ENCODE measurements around the gene DHRS2.
"Not testable (repeated sequence)": the region's sequence is repeated elsewhere in the genome, so short reads cannot be mapped to it uniquely, and the experiment has no call there.

DHRS2 gene

GRCh38 chr14:23636317-23637211 is at the start of gene DHRS2:
TSS of gene DHRS2 (plus strand) at chr14:23636364. CDS start at chr14:23638865, 2,501 bp downstream.
- no peak for DNase-seq (ENCODE audit: low spot score)

- DNase-seq (ENCODE audit: low spot score): peak; percentile 89
Observed at GRCh38 chr14:23588884-23589598, 47.1 kb upstream of the DHRS2 start.

GRCh38 chr14:23589606-23590005 is 46.6 kb upstream of the DHRS2 start:
- no peak for DNase-seq (ENCODE audit: low spot score)

GRCh38 chr14:23590198-23590597 is 46.0 kb upstream of the DHRS2 start:
- no peak for DNase-seq (ENCODE audit: low spot score)

GRCh38 chr14:23594191-23594590 is 42.0 kb upstream of the DHRS2 start:
- not testable (repeated sequence) for DNase-seq (ENCODE audit: low spot score)

GRCh38 chr14:23600322-23600707 is 35.8 kb upstream of the DHRS2 start:
- no peak for DNase-seq (ENCODE audit: low spot score)

GRCh38 chr14:23600806-23601205 is 35.4 kb upstream of the DHRS2 start:
- DNase-seq (ENCODE audit: low spot score): no peak

GRCh38 chr14:23601424-23601823 is 34.7 kb upstream of the DHRS2 start:
- DNase-seq (ENCODE audit: low spot score): no peak

GRCh38 chr14:23601845-23602180 is 34.4 kb upstream of the DHRS2 start:
- DNase-seq (ENCODE audit: low spot score): no peak

GRCh38 chr14:23602181-23603095 is 33.7 kb upstream of the DHRS2 start:
- DNase-seq (ENCODE audit: low spot score): no peak

- no peak for DNase-seq (ENCODE audit: low spot score)
Observed at GRCh38 chr14:23603103-23603502, 33.1 kb upstream of the DHRS2 start.

- no peak for DNase-seq (ENCODE audit: low spot score)
Observed at GRCh38 chr14:23604148-23604547, 32.0 kb upstream of the DHRS2 start.

GRCh38 chr14:23604675-23605170 is 31.4 kb upstream of the DHRS2 start:
- no peak for DNase-seq (ENCODE audit: low spot score)

- DNase-seq (ENCODE audit: low spot score): no peak
Observed at GRCh38 chr14:23605931-23606585, 30.1 kb upstream of the DHRS2 start.

- no peak for DNase-seq (ENCODE audit: low spot score)
Observed at GRCh38 chr14:23608454-23608853, 27.7 kb upstream of the DHRS2 start.

GRCh38 chr14:23609001-23609400 is 27.2 kb upstream of the DHRS2 start:
- DNase-seq (ENCODE audit: low spot score): no peak

- not testable (repeated sequence) for DNase-seq (ENCODE audit: low spot score)
Observed at GRCh38 chr14:23609411-23610089, 26.6 kb upstream of the DHRS2 start.

- no peak for DNase-seq (ENCODE audit: low spot score)
Observed at GRCh38 chr14:23610090-23610814, 25.9 kb upstream of the DHRS2 start.

- no peak for DNase-seq (ENCODE audit: low spot score)
Observed at GRCh38 chr14:23610815-23611289, 25.3 kb upstream of the DHRS2 start.

- no peak for DNase-seq (ENCODE audit: low spot score)
Observed at GRCh38 chr14:23612354-23612732, 23.8 kb upstream of the DHRS2 start.
